Dedifferentiated amniotic fluid mesenchymal stem cell (primary cell): ENCODE data around the gene BMPR2.

ENCODE experiments used
- DNase-seq: peaks from one replicate; pipeline ENCODE4 v3.0.0-alpha.2; 2016; ENCODE audit errors: extremely low spot score

Gene BMPR2

GRCh38 chr2:202604699-202605098, 228.6 kb downstream of the BMPR2 start:
- no peak for DNase-seq

GRCh38 chr2:202605174-202605573, 229.0 kb downstream of the BMPR2 start:
- DNase-seq: no peak

GRCh38 chr2:202608142-202608852, 232.2 kb downstream of the BMPR2 start:
- DNase-seq: no peak

GRCh38 chr2:202609381-202610145, 233.4 kb downstream of the BMPR2 start:
- no peak for DNase-seq

GRCh38 chr2:202610380-202610779, 234.3 kb downstream of the BMPR2 start:
- no peak for DNase-seq

GRCh38 chr2:202612145-202612544, 236.0 kb downstream of the BMPR2 start:
- no peak for DNase-seq

- DNase-seq: no peak
Observed at GRCh38 chr2:202613479-202613878, 237.4 kb downstream of the BMPR2 start.
